IMR-90 (cell line): ENCODE measurements around the gene GFM1. TPM values are rescaled to one million over a fixed set of nuclear protein-coding genes. Genes with fewer than 3 reads are reported as not detected.

Experiments used
- ATAC-seq: fragments of 200-7000 bp; cut with Tn5 transposase; 2 replicates; pipeline ENCODE4 v1.9.1; 2020; ENCODE audit warnings: low read depth, mild to moderate bottlenecking, moderate library complexity
- BruUV-seq: library from RNA; stranded (reverse); fragments of 400-500 nt; replicated peaks from 2 replicates; lab custom pipeline; 2021; lab: Mats Ljungman, UMichigan
- CTCF ChIA-PET: fragments of 300-600 bp; formaldehyde crosslinking; extraction: SDS; loops from one replicate; lab custom pipeline; 2021; ENCODE audit warnings: antibody characterized with exemption; lab: Yijun Ruan, JAX
- POLR2A ChIA-PET: fragments of 300-600 bp; sonication (Branson Sonifier 250); formaldehyde crosslinking; loops from one replicate; lab custom pipeline; 2022; ENCODE audit warnings: antibody characterized with exemption; ENCODE audit not compliant: unreplicated experiment; lab: Charles Lee
- DNase-seq: peaks from one replicate; pipeline ENCODE4 v3.0.0; 2013
- H2AFZ ChIP-seq: replicated peaks from 2 replicates; pipeline ENCODE3; 2013; ENCODE audit warnings: low read length, mild to moderate bottlenecking; ENCODE audit not compliant: poor library complexity
- H2AK5ac ChIP-seq: 2 replicates; pipeline ENCODE4 v1.6.1; 2013; ENCODE audit warnings: low read depth, low read length, inconsistent platforms
- H2AK9ac ChIP-seq: replicated peaks from 2 replicates; pipeline ENCODE3; 2013; ENCODE audit warnings: mild to moderate bottlenecking, low read depth, low read length, moderate library complexity; ENCODE audit not compliant: poor library complexity
- H2BK120ac ChIP-seq: 2 replicates; pipeline ENCODE4 v1.6.1; 2013; ENCODE audit warnings: low read depth, low read length, inconsistent platforms
- H2BK15ac ChIP-seq: 3 replicates; pipeline ENCODE4 v1.6.1; 2013; ENCODE audit warnings: low read depth, low read length, inconsistent platforms
- H2BK20ac ChIP-seq: 2 replicates; pipeline ENCODE4 v1.6.1; 2013; ENCODE audit warnings: low read depth, mild to moderate bottlenecking, inconsistent platforms, low read length, moderate library complexity
- H2BK5ac ChIP-seq: 2 replicates; pipeline ENCODE4 v1.6.1; 2013; ENCODE audit warnings: mild to moderate bottlenecking, low read depth, low read length, inconsistent platforms; ENCODE audit not compliant: poor library complexity, severe bottlenecking
- H3K14ac ChIP-seq: replicated peaks from 2 replicates; pipeline ENCODE4 v1.6.1; 2013; ENCODE audit warnings: low read depth, low read length, inconsistent platforms
- H3K18ac ChIP-seq: 2 replicates; pipeline ENCODE4 v1.6.1; 2013; ENCODE audit warnings: low read depth, low read length, control low read depth
- H3K23ac ChIP-seq: 2 replicates; pipeline ENCODE4 v1.6.1; 2013; ENCODE audit warnings: low read depth, low read length, inconsistent platforms
- H3K27ac ChIP-seq: 2 replicates; pipeline ENCODE4 v1.5.1; 2013; ENCODE audit warnings: mild to moderate bottlenecking, control low read depth, low read length; ENCODE audit not compliant: insufficient read depth
- H3K27me3 ChIP-seq: 2 replicates; pipeline ENCODE4 v1.6.1; 2013; ENCODE audit warnings: low read length; ENCODE audit not compliant: control insufficient read depth, insufficient read depth
- H3K36me3 ChIP-seq: 2 replicates; pipeline ENCODE4 v1.6.1; 2013; ENCODE audit warnings: low read length, mixed read lengths; ENCODE audit not compliant: control insufficient read depth, insufficient read depth
- H3K4ac ChIP-seq: 2 replicates; pipeline ENCODE4 v1.6.1; 2013; ENCODE audit warnings: low read depth, low read length, inconsistent platforms
- H3K4me1 ChIP-seq: 2 replicates; pipeline ENCODE4 v1.6.1; 2013; ENCODE audit warnings: low read length, mixed read lengths; ENCODE audit not compliant: control insufficient read depth, insufficient read depth
- H3K4me2 ChIP-seq: 2 replicates; pipeline ENCODE4 v1.6.1; 2013; ENCODE audit warnings: low read depth, mild to moderate bottlenecking, control low read depth, low read length, moderate library complexity
- H3K4me3 ChIP-seq: 2 replicates; pipeline ENCODE4 v1.5.1; 2013; ENCODE audit warnings: low read depth, mild to moderate bottlenecking, control low read depth, low read length, moderate library complexity; ENCODE audit not compliant: insufficient read depth
- H3K56ac ChIP-seq: 2 replicates; pipeline ENCODE4 v1.6.1; 2013; ENCODE audit warnings: low read length, inconsistent platforms; ENCODE audit not compliant: insufficient read depth; ENCODE audit errors: extremely low read depth
- H3K79me1 ChIP-seq, 2 experiments: 2 replicates each; pipeline ENCODE4 v1.6.1; 2013; ENCODE audit warnings: low read length in 2 of 2, inconsistent platforms in 1 of 2, low read depth in 1 of 2
- H3K9ac ChIP-seq: 2 replicates; pipeline ENCODE4 v1.6.1; 2013; ENCODE audit warnings: low read depth, low read length, control low read depth
- H3K9me1 ChIP-seq: 2 replicates; pipeline ENCODE4 v1.6.1; 2013; ENCODE audit warnings: low read length, inconsistent platforms; ENCODE audit not compliant: insufficient read depth
- H3K9me3 ChIP-seq: 2 replicates; pipeline ENCODE4 v1.6.1; 2013; ENCODE audit warnings: low read length; ENCODE audit not compliant: control insufficient read depth, insufficient read depth
- H4K20me1 ChIP-seq: 2 replicates; pipeline ENCODE4 v1.6.1; 2013; ENCODE audit warnings: low read length, inconsistent platforms; ENCODE audit not compliant: insufficient read depth
- H4K5ac ChIP-seq: 2 replicates; pipeline ENCODE4 v1.6.1; 2013; ENCODE audit warnings: mild to moderate bottlenecking, low read depth, low read length, control low read depth
- H4K8ac ChIP-seq, 2 experiments: 2 replicates each; pipeline ENCODE4 v1.6.1; 2013; ENCODE audit warnings: low read depth in 2 of 2, low read length in 2 of 2, control low read depth in 1 of 2, inconsistent platforms in 1 of 2
- H4K91ac ChIP-seq: 2 replicates; pipeline ENCODE4 v1.6.1; 2013; ENCODE audit warnings: low read depth, low read length, inconsistent platforms; ENCODE audit not compliant: insufficient read depth
- BHLHE40 ChIP-seq: fragments of 150-350 bp; IDR thresholded peaks from 2 replicates; pipeline ENCODE4 v1.6.1; 2016; ENCODE audit warnings: mild to moderate bottlenecking, low read depth, low read length
- CHD1 ChIP-seq: IDR thresholded peaks from 2 replicates; pipeline ENCODE4 v1.6.1; 2012; ENCODE audit warnings: low read depth, low read length, improper control_type of control experiment
- CTCF ChIP-seq: conservative IDR thresholded peaks from 2 replicates; pipeline ENCODE4 v1.5.1; 2012; ENCODE audit warnings: mild to moderate bottlenecking, low read depth, low read length, improper control_type of control experiment
- MAFK ChIP-seq: IDR thresholded peaks from 2 replicates; pipeline ENCODE4 v1.6.1; 2012; ENCODE audit warnings: low read depth, low read length, improper control_type of control experiment
- MXI1 ChIP-seq: IDR thresholded peaks from 2 replicates; pipeline ENCODE4 v1.6.1; 2012; ENCODE audit warnings: low read depth, mild to moderate bottlenecking, low read length, moderate library complexity, borderline replicate concordance
- POLR2A ChIP-seq: IDR thresholded peaks from 2 replicates; pipeline ENCODE4 v1.6.1; 2012; ENCODE audit warnings: mild to moderate bottlenecking, low read depth, low read length
- WGBS, 2 experiments: methylation state at CpG; one replicate each; pipeline versions ENCODE4 v1.1.5 to v1.1.7; 2013; ENCODE audit warnings: missing lambda C conversion rate in 2 of 2; ENCODE audit not compliant: insufficient read length in 1 of 2; ENCODE audit errors: extremely low coverage in 2 of 2; 5-methylcytosine and 5-hydroxymethylcytosine counted together
- dilution Hi-C: fragments of 300-500 bp; cut with HindIII; formaldehyde crosslinking; loops from one replicate; pipeline ENCODE4 v1.14.3; 2018; ENCODE audit warnings: low sequenced_read_pairs; ENCODE audit not compliant: unreplicated experiment
- in situ Hi-C: fragments of 300-500 bp; cut with MboI; formaldehyde crosslinking; loops from 3 replicates; pipeline ENCODE4 v1.14.3; 2019; ENCODE audit warnings: low sequenced_read_pairs, inconsistent platforms, mixed read lengths
- intact Hi-C: fragments of 100-400 bp; cut with micrococcal nuclease; formaldehyde crosslinking; loops from 2 replicates; pipeline ENCODE4 v1.10.0; 2022
- polyA plus RNA-seq, 3 experiments: library from polyadenylated mRNA; depleted of rRNA; stranded (reverse); fragments of >200 nt; gene quantifications; 2 replicates each; pipeline ENCODE4 v1.2.3, GENCODE V29; 2012; ENCODE audit warnings: low replicate concordance in 1 of 3
- total RNA-seq: library from RNA; depleted of rRNA; stranded (reverse); fragments of >200 nt; gene quantifications from 2 replicates; pipeline ENCODE4 v1.2.3, GENCODE V29; 2012

The GFM1 gene
- total and polyA plus RNA-seq, 2 of the 4 experiments (the other 2 are of a cell fraction): 12.4 to 36.0 TPM

GRCh38 chr3:158658889-158659288 lies 14.6 kb downstream of the GFM1 start:
- CTCF ChIA-PET: interaction anchor here (0.6 to 3.8 kb wide), 10 partner anchors 8 to 1142 kb away, joined by 3 to 69 read pairs (median 4); partner anchors contain the start of genes GFM1 and LXN

More at GRCh38 chr3:158658889-158659288, 14.6 kb downstream of the GFM1 start:
- ATAC-seq: no peak
- intact Hi-C loops: loop anchor here (1.0 to 2.0 kb wide), 2 partner anchors 68 to 130 kb away; no protein-coding TSS in a partner anchor
- no peak overlapping the region for H3K27ac ChIP-seq
- H3K4me1 ChIP-seq: no peaks in the 10 kb centered on the region
- H2BK20ac ChIP-seq: no peak overlapping the region
- H4K91ac ChIP-seq: no peak overlapping the region
- H3K9me1 ChIP-seq: no peaks in the 10 kb centered on the region
- no peak overlapping the region for H2BK15ac ChIP-seq
- no peak overlapping the region for H3K14ac ChIP-seq
- H2AFZ ChIP-seq: no peak overlapping the region
- in situ Hi-C loops: no loop called here
- H3K23ac ChIP-seq: no peak overlapping the region
- H3K36me3 ChIP-seq: peaks cover 25% of the 10 kb centered on the region
- no peak overlapping the region for H3K4me2 ChIP-seq
- no peak overlapping the region for H3K4me3 ChIP-seq
- H3K27me3 ChIP-seq: no peaks in the 10 kb centered on the region
- POLR2A ChIA-PET: interaction anchor here (1.1 kb wide), 1 partner anchor 130 kb away, joined by 3 read pairs; no protein-coding TSS in a partner anchor
- no peak overlapping the region for H2AK5ac ChIP-seq
- H4K20me1 ChIP-seq: no peaks in the 10 kb centered on the region
- no peak overlapping the region for H3K18ac ChIP-seq
- no peak for DNase-seq
- no CpG with 5 or more reads among the region's 7 CpGs for WGBS, 2 experiments
- H3K9ac ChIP-seq: no peak overlapping the region
- H2BK120ac ChIP-seq: no peak overlapping the region
- H4K8ac ChIP-seq: no peak overlapping the region; a peak in 1 of 4 replicates
- no TSS peak for BruUV-seq
- H3K9me3 ChIP-seq: no peaks in the 10 kb centered on the region
- no peak overlapping the region for H4K5ac ChIP-seq
- TF ChIP-seq CTCF: no peak
- no peak for TF ChIP-seq MXI1
- no peak for TF ChIP-seq BHLHE40
- TF ChIP-seq MAFK: no peak
- no peak for TF ChIP-seq POLR2A
- no peak for TF ChIP-seq CHD1
- H3K4ac ChIP-seq: no peak overlapping the region
- 0 out of 4 replicates have a peak, but pooled peaks cover 0 to 3% of the 10 kb centered on the region in 2 experiments for H3K79me1 ChIP-seq
- no peak overlapping the region for H2AK9ac ChIP-seq
- no peak overlapping the region for H3K56ac ChIP-seq
- dilution Hi-C loops: no loop called here
- no peak overlapping the region for H2BK5ac ChIP-seq
